Measurements from ENCODE around the gene PLA2G4D. TPM values are rescaled to one million over a fixed set of nuclear protein-coding genes. Genes with fewer than 3 reads are reported as not detected.

Gene PLA2G4D, protein sequence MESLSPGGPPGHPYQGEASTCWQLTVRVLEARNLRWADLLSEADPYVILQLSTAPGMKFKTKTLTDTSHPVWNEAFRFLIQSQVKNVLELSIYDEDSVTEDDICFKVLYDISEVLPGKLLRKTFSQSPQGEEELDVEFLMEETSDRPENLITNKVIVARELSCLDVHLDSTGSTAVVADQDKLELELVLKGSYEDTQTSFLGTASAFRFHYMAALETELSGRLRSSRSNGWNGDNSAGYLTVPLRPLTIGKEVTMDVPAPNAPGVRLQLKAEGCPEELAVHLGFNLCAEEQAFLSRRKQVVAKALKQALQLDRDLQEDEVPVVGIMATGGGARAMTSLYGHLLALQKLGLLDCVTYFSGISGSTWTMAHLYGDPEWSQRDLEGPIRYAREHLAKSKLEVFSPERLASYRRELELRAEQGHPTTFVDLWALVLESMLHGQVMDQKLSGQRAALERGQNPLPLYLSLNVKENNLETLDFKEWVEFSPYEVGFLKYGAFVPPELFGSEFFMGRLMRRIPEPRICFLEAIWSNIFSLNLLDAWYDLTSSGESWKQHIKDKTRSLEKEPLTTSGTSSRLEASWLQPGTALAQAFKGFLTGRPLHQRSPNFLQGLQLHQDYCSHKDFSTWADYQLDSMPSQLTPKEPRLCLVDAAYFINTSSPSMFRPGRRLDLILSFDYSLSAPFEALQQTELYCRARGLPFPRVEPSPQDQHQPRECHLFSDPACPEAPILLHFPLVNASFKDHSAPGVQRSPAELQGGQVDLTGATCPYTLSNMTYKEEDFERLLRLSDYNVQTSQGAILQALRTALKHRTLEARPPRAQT
- not detected in 2 replicates for total RNA-seq (2014; rRNA removed; shearing (Covaris generic))
- polyA plus RNA-seq (2015; cell fraction: cytosol; rRNA removed): not detected in 2 replicates
- polyA plus RNA-seq (2015; cell fraction: nucleus; rRNA removed): not detected in 2 replicates

GRCh38 chr15:42094512-42094963 lies at the start of gene PLA2G4D:
PLA2G4D (minus strand) TSS chr15:42094562; CDS start chr15:42094459, 103 bp downstream.
- DNase-seq (ENCODE audit: low read depth, low spot score): no peak
- in situ Hi-C loops (cut with HindIII; ENCODE audit: low pct_unique_long_range_greater_than_20kb, low sequenced_read_pairs): no loop called here

- in situ Hi-C loops (cut with HindIII; ENCODE audit: low pct_unique_long_range_greater_than_20kb, low sequenced_read_pairs): no loop called here
- no peak for DNase-seq (ENCODE audit: low read depth, low spot score)
These were observed 49.0 kb upstream of the PLA2G4D start for GRCh38 chr15:42143356-42143755.

- no peak for DNase-seq (ENCODE audit: low read depth, low spot score)
- in situ Hi-C loops (cut with HindIII; ENCODE audit: low pct_unique_long_range_greater_than_20kb, low sequenced_read_pairs): no loop called here
These were observed 47.7 kb upstream of the PLA2G4D start for GRCh38 chr15:42141795-42142667.

- in situ Hi-C loops (cut with HindIII; ENCODE audit: low pct_unique_long_range_greater_than_20kb, low sequenced_read_pairs): no loop called here
- no peak for DNase-seq (ENCODE audit: low read depth, low spot score)
These were observed 46.9 kb upstream of the PLA2G4D start for GRCh38 chr15:42141246-42141645.

GRCh38 chr15:42140383-42141070 lies 46.2 kb upstream of the PLA2G4D start:
- in situ Hi-C loops (cut with HindIII; ENCODE audit: low pct_unique_long_range_greater_than_20kb, low sequenced_read_pairs): no loop called here
- no peak for DNase-seq (ENCODE audit: low read depth, low spot score)

DNA sequence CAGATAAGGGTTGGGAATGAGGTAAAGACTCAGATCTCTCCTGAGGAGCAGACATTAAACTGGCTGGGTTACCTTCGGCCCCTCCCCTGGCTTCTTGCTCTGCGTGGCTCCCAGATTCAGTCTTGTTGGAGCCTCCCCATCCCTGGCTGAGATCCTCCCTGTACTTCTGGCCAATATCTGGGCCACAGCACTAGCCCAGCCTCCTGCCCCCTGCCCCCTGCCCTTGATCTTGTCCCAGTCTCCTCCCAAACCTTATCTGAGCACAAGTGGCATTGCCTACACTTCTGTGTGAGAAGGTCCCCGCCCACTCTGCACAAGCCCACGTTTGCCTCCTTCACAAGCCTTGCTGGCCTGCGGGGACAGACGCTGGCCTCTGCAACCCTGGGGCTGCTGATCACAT lies 45.2 kb upstream of the PLA2G4D start:
- no peak for DNase-seq (ENCODE audit: low read depth, low spot score)
- in situ Hi-C loops (cut with HindIII; ENCODE audit: low pct_unique_long_range_greater_than_20kb, low sequenced_read_pairs): no loop called here

DNA sequence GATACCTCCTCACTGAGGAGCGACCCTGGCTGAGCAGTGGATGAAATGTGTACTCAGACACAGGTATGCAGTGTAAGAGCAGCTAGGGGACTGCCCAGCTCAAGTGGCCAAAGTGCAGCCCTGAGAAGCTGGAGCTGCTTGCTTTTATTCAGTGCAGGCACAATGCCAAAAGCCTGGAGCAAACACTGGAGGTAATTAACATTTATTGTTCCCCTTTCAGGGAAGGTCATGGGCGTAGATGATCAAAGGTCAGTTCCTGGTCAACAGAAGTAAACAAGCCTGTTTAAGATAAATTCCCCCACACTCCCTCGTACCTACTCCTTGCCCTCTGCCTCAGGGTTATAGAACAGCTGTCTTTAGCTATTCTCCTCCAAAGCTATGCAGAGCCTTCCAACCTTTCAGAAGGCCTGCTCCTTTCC lies 44.6 kb upstream of the PLA2G4D start:
- in situ Hi-C loops (cut with HindIII; ENCODE audit: low pct_unique_long_range_greater_than_20kb, low sequenced_read_pairs): no loop called here
- no peak for DNase-seq (ENCODE audit: low read depth, low spot score)

GRCh38 chr15:42138411-42138810 lies 44.0 kb upstream of the PLA2G4D start:
- in situ Hi-C loops (cut with HindIII; ENCODE audit: low pct_unique_long_range_greater_than_20kb, low sequenced_read_pairs): no loop called here
- DNase-seq (ENCODE audit: low read depth, low spot score): no peak

DNA sequence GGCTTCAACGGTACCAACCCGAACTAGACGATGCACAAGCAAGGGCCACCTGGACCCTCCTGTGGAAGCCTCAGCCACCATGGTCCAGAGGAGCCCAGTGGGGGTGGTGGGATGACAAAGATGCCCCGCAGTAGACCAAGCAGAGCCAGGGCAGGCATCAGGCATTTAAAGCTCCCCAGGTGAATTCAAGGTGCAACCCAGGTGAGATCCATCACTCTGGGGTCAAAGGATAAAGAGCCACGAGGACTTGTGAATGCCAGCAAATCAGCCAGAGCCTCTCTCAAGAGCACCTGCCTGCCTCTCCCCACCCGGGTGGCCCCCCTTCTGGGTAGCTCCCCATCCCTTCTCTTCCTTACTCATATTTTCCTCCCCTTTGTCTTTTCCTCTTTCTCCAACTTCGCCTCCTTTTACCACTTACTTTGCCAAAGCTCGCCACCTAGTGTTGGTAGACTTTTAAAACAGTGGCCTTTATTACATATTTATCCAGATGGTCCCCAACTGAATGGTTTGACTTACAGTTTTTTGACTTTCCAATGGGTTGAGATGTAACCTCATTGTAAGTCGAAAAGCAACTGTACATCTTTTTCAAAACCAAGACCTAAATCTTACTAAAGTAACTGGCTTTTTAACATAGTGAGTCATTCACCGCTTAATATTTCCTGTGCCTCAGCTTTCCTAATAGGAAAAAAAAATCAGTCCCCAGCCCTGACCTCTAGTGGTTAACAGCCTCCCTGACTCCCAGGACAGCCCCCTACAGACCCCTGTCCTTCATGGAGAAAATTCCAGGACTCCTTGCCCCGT lies 43.3 kb upstream of the PLA2G4D start:
- in situ Hi-C loops (cut with HindIII; ENCODE audit: low pct_unique_long_range_greater_than_20kb, low sequenced_read_pairs): no loop called here
- DNase-seq (ENCODE audit: low read depth, low spot score): peak; percentile 71

DNA sequence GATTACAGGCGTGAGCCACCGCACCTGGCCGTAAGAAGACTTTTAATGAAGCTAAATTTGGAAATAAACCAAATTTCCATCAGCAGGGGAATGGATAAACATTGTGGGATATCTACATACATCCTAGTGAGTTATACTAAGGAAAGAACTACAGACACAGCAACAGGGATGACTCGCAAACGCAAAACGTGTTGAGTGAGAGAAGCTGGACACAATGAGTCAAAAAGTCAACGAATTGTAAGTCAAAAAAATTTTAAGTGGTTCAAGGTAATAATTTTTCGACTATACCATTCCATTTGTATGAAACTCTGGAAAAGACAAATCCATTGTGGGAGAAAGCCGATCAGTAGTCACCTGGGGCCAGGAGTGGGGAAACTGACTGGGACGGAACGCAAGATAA lies 42.2 kb upstream of the PLA2G4D start:
- in situ Hi-C loops (cut with HindIII; ENCODE audit: low pct_unique_long_range_greater_than_20kb, low sequenced_read_pairs): no loop called here
- no peak for DNase-seq (ENCODE audit: low read depth, low spot score)

DNA sequence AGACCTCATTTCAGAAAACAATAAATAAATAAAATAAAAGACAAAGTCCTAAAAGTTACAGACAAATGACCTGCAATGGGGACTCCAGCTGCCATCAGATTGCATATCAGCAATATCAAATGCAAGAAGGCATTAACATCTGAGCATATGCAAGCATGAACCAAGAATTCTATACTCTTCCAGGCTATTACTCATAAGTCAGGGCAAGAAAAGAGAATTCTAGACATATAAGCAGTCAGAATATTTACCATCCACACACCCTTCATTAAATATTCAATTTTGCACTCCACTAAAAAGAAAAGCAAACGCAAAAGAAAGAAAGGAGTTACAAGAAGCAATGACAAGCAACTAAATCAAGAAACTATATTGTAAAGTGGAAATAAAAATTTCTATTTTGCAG lies 41.0 kb upstream of the PLA2G4D start:
- no peak for DNase-seq (ENCODE audit: low read depth, low spot score)
- in situ Hi-C loops (cut with HindIII; ENCODE audit: low pct_unique_long_range_greater_than_20kb, low sequenced_read_pairs): no loop called here

GRCh38 chr15:42134617-42135245 lies 40.4 kb upstream of the PLA2G4D start:
- no peak for DNase-seq (ENCODE audit: low read depth, low spot score)
- in situ Hi-C loops (cut with HindIII; ENCODE audit: low pct_unique_long_range_greater_than_20kb, low sequenced_read_pairs): no loop called here

DNA sequence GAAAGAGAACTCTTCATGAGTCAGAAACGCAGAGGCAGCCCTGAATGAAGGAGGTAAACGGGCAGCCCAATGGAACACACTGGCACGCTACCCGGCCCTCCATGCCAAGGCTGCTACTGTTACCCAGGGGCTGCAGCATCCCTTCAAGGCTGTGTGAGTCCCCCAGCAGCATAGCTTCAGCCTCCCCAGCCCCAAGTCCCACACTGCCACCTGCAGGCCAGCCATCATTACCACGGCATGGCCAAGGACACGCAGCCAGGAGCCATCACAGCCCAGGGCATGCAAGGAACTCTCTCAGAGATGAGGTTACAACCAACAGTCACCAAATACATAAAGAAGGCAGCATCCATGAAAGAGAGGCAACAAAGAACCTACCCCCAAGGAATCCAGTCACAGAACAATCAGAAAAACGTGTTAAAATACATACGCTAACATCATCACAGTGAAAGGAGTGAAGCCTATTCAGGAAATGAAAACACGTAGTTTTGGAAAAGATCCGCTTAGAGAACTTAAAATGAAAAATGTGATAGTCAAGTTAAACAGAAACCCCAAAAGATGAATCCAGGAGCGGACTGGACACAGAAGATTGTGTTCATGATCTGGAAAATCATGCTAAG lies 39.6 kb upstream of the PLA2G4D start:
- in situ Hi-C loops (cut with HindIII; ENCODE audit: low pct_unique_long_range_greater_than_20kb, low sequenced_read_pairs): no loop called here

GRCh38 chr15:42133356-42133755 lies 39.0 kb upstream of the PLA2G4D start:
- in situ Hi-C loops (cut with HindIII; ENCODE audit: low pct_unique_long_range_greater_than_20kb, low sequenced_read_pairs): no loop called here
- no peak for DNase-seq (ENCODE audit: low read depth, low spot score)

More for the DNA sequence above, 39.6 kb upstream of the PLA2G4D start:
- DNase-seq (ENCODE audit: low read depth, low spot score): peak; percentile 74
